ENCODE data around the gene CELSR1. TPM values are rescaled to one million over a fixed set of nuclear protein-coding genes. Genes with fewer than 3 reads are reported as not detected.

The CELSR1 gene
- total and polyA plus RNA-seq, 2 donors from 2014 or later, result 15.7 to 49.9 TPM

DNA sequence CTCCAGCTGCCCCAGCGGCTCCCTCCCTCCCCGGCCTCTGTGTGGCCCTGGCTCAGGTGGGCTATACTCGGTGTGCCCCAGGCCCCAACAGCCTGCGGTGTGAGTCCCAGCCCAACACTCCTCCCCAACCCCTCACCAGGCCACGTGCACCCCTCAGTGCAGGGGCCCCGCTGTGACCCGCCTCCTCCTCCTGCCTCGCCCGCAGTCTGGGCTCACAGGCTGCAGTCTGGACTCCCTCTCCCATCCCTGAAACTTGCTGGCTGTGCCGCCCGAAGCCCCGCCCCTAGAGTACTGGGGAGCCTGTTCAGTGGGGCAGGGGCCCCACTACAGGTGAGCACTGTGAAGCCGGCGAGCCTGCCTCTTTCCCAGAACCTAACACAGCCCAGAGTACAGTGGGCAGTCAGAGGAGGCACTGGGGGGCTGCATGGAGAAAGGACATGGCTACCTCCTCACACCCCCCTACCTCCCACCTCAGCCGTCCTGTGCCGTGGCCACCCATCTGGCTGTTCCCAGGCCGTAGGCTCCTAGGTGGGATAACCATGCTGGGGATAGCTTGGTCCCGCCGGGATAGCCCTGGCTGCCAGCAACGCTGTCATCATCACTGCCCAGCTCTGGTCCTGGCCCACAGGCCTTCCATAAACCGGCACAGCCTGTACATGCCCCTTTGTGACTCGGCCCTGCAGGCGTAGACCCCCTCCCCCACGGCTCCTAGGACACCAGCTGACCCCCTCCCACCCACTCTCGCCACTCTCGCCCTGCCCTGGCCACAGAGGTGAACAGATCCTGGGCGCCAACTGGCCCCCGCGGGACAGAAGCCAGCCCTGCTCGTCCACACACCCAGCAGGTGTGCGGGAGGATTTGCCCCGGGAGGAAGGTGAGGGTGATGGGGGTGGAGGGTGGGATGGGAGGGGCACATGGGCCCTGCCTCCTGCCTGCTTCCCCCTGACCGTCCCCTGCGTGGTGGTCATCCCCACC is 29.7 kb downstream of the CELSR1 start:
- intact Hi-C loops (cut with DNase I), result no loop called here
- H3K9ac ChIP-seq (ENCODE audit: low read length in 3 of 3), result no peak overlapping the region
- no peak overlapping the region for H3K27ac ChIP-seq (ENCODE audit: low read depth in 2 of 2, low read length in 2 of 2)
- peaks cover 0 to 5% (median 0%) of the 10 kb centered on the region in 3 donors for H3K4me1 ChIP-seq (ENCODE audit: control insufficient read depth in 2 of 3, insufficient read depth in 2 of 3, low read depth in 1 of 3, low read length in 3 of 3)
- no peaks in the 10 kb centered on the region for H3K36me3 ChIP-seq (ENCODE audit: control insufficient read depth in 2 of 3, insufficient read depth in 3 of 3, low read length in 3 of 3)
- TF ChIP-seq CTCF (IDR thresholded peaks at IDR 0.05; ENCODE audit: borderline replicate concordance, extremely low read depth, insufficient read depth), result no peak
- FAIRE-seq (no peak), DNase-seq (peak in 1 of 5 donors; percentile 73)
- H3K27me3 ChIP-seq (ENCODE audit: control insufficient read depth, insufficient read depth, low read length), result no peaks in the 10 kb centered on the region
- no peaks in the 10 kb centered on the region for H3K9me3 ChIP-seq (ENCODE audit: control insufficient read depth in 2 of 3, insufficient read depth in 1 of 3, low read length in 3 of 3)
- no peak overlapping the region for H3K4me3 ChIP-seq (ENCODE audit: low read length in 3 of 3)

- Histone ChIP-seq H3K9me3 (ENCODE audit: control insufficient read depth in 2 of 3, insufficient read depth in 1 of 3, low read length in 3 of 3) (no peaks in the 10 kb centered on the region), H3K27ac (ENCODE audit: low read depth in 2 of 2, low read length in 2 of 2) (no peak overlapping the region), H3K9ac (ENCODE audit: low read length in 3 of 3) (no peak overlapping the region), H3K4me3 (ENCODE audit: low read length in 3 of 3) (no peak overlapping the region), H3K36me3 (ENCODE audit: control insufficient read depth in 2 of 3, insufficient read depth in 3 of 3, low read length in 3 of 3) (no peaks in the 10 kb centered on the region), H3K27me3 (ENCODE audit: control insufficient read depth, insufficient read depth, low read length) (no peaks in the 10 kb centered on the region), H3K4me1 (ENCODE audit: control insufficient read depth in 2 of 3, insufficient read depth in 2 of 3, low read depth in 1 of 3, low read length in 3 of 3) (peaks cover 0 to 5% (median 0%) of the 10 kb centered on the region in 3 donors)
- DNase-seq, result peak in 2 of 5 donors; percentile 66 to 67
- intact Hi-C loops (cut with DNase I), result no loop called here
- TF ChIP-seq CTCF (IDR thresholded peaks at IDR 0.05; ENCODE audit: borderline replicate concordance, extremely low read depth, insufficient read depth), result no peak
- no peak for FAIRE-seq
Measured at GRCh38 chr22:46504584-46504983, 32.8 kb downstream of the CELSR1 start.

DNA sequence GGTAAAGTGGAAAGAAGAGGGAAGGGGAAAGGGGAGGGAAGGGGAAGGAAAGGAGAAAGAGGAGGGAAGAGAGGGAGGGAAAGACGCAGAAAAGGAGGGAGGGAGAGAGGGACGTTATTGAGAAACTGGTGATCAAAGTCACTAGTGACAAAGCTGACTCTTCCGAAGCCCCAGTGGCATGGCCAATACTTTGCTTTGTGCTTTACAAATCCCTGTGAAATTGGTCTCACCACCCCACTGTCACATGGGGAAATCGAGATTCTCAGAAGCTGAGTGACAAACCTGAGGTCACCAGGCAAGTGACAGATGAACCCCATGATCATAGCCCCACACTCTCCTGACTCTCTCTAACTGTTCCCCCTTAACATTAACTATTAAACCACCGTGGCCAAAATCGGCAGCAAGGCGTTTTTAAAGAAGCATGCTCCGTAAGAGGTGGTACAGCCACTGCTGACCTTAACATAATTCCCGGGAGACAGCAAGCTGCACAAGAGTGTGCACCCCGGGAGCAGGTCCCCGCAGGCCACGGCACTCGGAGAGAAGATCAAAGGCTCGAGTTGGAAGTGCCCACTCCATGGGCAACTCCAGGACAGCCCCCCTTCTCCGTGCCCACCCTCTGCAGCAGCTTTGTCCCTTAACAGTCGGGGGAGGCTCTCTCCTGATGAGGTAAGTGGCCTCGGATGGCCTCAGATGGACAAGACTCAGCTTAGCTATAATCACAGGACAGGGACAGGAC is 34.8 kb downstream of the CELSR1 start:
- H3K4me1 ChIP-seq (ENCODE audit: control insufficient read depth in 2 of 3, insufficient read depth in 2 of 3, low read depth in 1 of 3, low read length in 3 of 3), result peaks cover 0 to 5% (median 0%) of the 10 kb centered on the region in 3 donors
- intact Hi-C loops (cut with DNase I), result no loop called here
- no peak for FAIRE-seq

More for the DNA sequence above, 34.8 kb downstream of the CELSR1 start:
- Histone ChIP-seq H3K27ac (ENCODE audit: low read depth in 2 of 2, low read length in 2 of 2) (no peak overlapping the region), H3K27me3 (ENCODE audit: control insufficient read depth, insufficient read depth, low read length) (no peaks in the 10 kb centered on the region), H3K9ac (ENCODE audit: low read length in 3 of 3) (no peak overlapping the region), H3K9me3 (ENCODE audit: control insufficient read depth in 2 of 3, insufficient read depth in 1 of 3, low read length in 3 of 3) (no peaks in the 10 kb centered on the region), H3K36me3 (ENCODE audit: control insufficient read depth in 2 of 3, insufficient read depth in 3 of 3, low read length in 3 of 3) (no peaks in the 10 kb centered on the region), H3K4me3 (ENCODE audit: low read length in 3 of 3) (no peak overlapping the region)
- DNase-seq, result peak in 1 of 5 donors; percentile 42
- no peak for TF ChIP-seq CTCF (IDR thresholded peaks at IDR 0.05; ENCODE audit: borderline replicate concordance, extremely low read depth, insufficient read depth)

All from kidney (tissue), 14 donors.